GM18861 (cell line): ENCODE data around the gene GALNT17.
"Not testable (repeated sequence)": the region's sequence is repeated elsewhere in the genome, so short reads cannot be mapped to it uniquely, and the experiment has no call there.

Experiments used
- ATAC-seq: cut with Tn5 transposase; IDR thresholded peaks from one replicate; pipeline ENCODE4 v1.9.1; 2021; ENCODE audit not compliant: unreplicated experiment

The GALNT17 gene

GRCh38 chr7:71604818-71605414 lies 473.0 kb downstream of the GALNT17 start:
- no peak for ATAC-seq

GRCh38 chr7:71611986-71612385 lies 480.0 kb downstream of the GALNT17 start:
- ATAC-seq, result no peak

GRCh38 chr7:71612911-71613310 lies 481.0 kb downstream of the GALNT17 start:
- no peak for ATAC-seq

- ATAC-seq, result no peak
Measured at GRCh38 chr7:71613313-71613712, 481.4 kb downstream of the GALNT17 start.

GRCh38 chr7:71615017-71615416 lies 483.1 kb downstream of the GALNT17 start:
- ATAC-seq, result no peak

- ATAC-seq, result no peak
Measured at GRCh38 chr7:71616217-71616616, 484.3 kb downstream of the GALNT17 start.

- no peak for ATAC-seq
Measured at GRCh38 chr7:71618278-71618677, 486.3 kb downstream of the GALNT17 start.

GRCh38 chr7:71625545-71625944 lies 493.6 kb downstream of the GALNT17 start:
- ATAC-seq, result no peak

- no peak for ATAC-seq
Measured at GRCh38 chr7:71626206-71626605, 494.3 kb downstream of the GALNT17 start.

DNA sequence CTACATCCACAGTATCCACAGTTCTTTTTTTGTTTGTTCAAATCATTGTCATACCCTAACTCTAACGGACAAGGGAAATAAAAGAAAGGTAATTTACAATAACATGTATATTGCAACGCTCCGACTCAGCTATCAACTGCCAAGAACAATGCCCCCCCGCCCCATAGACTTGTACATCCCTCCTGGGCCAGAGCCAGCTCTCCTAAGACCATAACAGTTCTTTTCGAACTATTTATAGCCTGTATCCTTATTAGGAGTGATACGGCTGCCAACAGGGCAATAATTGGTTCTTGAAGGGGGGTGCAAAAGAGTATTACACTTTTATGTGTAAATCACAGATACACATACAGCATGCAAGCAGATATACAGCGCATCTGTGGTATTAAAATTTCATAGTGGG lies 495.7 kb downstream of the GALNT17 start:
- no peak for ATAC-seq

DNA sequence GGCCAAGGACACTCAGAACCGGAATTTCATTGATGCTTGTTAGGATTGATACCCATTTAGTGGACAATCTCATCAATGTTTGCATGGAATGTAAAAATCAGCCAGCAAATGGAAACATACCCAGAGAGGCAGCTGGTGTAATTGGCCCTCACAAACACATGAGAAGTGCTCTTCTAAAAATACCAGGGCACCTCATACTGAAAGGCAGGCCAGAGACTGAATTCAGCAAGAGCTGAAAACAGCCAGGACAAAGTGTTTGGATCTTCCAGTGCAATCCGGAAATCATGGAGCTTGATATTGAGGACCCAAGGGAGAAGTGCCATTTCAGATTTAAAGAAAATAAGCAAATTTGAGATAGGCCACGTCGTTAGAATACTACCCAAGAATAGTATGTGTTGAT lies 498.6 kb downstream of the GALNT17 start:
- ATAC-seq, result no peak

DNA sequence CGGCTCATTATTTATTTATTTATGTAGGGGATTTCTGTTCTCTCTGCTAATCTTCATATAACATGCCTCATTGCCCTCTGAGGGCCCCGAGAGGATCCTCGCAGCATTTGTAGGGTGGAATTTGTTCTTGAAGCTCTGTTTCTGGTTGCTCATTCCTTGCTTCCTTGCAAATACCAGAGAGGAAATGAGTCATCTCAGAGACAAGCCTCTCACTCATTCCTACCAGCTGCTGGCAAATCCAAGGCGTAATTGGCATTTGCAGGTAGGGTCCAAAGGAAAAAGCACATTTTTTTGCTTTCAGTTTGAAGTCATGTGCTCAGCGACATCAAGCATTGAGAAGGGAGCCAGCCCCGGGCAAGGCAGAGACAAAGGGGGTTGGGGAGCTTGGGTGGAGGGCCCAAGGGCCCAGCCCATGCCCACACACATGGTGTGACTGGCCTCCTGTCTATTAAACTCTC lies 501.6 kb downstream of the GALNT17 start:
- ATAC-seq, result no peak

GRCh38 chr7:71635849-71636248 lies 503.9 kb downstream of the GALNT17 start:
- ATAC-seq, result not testable (repeated sequence)

DNA sequence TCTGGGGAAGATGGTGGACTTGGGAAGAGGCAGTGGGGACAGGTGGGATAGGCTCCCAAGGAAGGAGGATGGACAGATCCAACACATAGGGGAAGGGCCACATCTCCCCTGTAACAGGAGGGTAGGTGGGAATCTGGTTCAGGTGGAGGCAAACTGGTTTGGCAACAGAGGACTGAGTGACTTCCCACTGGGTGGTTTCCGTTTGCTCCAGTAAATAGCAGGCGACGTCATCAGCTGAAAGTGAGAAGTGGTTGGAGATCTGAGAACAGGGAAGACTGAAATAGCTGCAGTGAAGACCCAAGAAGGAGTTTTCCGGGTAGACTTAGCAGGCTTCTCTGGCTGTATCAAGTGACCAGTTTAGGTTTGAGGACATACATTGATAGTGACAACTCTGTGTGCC lies 504.4 kb downstream of the GALNT17 start:
- ATAC-seq, result no peak

DNA sequence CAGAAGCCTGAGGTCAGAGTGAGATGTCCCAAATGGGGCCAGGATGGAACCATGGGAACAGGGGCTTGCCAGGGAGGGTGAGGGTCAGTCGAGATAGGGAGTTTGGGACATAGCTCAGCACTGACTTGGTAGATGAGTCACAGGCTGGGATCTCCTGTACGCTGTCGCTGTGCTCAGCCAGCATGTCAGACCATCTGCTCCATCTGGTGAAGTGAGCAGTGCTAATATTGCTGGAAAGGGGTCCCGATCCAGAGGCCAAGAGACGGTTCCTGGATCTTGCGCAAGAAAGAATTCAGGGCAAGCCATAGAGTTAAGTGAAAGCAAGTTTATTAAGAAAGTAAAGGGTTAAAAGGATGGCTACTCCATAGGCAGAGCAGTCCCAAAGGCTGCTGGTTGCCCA lies 505.6 kb downstream of the GALNT17 start:
- no peak for ATAC-seq

GRCh38 chr7:71638108-71638507 lies 506.2 kb downstream of the GALNT17 start:
- no peak for ATAC-seq

DNA sequence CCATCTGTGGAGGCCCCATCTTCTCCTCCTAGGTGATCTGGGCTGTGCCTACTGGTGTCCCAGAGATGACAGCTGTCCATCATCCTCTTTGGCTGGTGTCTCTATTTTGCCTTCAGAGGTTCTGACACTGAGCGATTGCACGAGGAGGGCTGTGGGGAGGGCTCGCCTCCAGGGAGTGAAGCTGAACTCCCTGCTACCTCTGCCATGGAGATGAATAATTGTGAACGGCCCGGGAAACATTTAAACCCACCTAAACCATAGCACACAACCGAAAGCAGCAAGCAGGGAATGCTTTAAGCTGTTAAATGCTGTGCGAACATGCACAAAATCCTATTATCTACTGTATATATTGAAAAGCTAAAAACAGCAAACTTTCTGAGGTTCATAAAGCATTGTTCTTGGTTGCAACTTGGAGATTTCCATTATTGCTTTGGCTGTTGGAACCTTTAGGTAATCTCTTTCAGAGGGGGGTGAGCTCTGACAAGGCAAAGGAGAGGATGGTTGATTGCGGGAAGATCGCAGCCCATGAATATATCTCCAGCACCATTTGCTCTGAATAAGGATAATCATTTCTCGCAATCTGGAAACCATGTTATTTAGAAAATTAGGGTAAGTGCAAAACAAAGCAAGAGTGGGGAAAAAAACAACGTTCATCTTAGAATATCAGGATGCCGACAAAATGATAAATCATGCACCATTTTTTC lies 507.6 kb downstream of the GALNT17 start:
- ATAC-seq, result no peak

GRCh38 chr7:71643031-71643430 lies 511.1 kb downstream of the GALNT17 start:
- not testable (repeated sequence) for ATAC-seq

GRCh38 chr7:71645836-71646235 lies 513.9 kb downstream of the GALNT17 start:
- ATAC-seq, result no peak

DNA sequence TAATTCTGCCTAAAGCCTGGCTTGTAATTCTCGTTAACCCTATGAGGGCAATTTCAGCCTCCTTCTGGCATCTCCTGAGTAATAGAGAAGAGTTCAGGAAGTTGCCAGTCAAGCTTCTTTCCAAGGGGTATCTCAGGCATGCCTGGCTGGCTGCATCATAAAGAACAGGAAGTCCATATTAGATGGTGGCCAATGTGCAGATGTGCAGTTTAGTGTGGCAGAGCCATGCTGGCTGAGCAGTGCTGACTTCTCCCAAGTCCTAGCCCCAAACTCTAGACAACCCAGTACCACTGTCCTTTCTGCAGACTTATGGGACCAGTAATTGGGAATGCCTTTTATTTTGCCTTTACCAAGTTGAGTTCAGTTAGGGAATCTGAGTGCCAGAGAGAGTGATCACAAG lies 517.9 kb downstream of the GALNT17 start:
- no peak for ATAC-seq

DNA sequence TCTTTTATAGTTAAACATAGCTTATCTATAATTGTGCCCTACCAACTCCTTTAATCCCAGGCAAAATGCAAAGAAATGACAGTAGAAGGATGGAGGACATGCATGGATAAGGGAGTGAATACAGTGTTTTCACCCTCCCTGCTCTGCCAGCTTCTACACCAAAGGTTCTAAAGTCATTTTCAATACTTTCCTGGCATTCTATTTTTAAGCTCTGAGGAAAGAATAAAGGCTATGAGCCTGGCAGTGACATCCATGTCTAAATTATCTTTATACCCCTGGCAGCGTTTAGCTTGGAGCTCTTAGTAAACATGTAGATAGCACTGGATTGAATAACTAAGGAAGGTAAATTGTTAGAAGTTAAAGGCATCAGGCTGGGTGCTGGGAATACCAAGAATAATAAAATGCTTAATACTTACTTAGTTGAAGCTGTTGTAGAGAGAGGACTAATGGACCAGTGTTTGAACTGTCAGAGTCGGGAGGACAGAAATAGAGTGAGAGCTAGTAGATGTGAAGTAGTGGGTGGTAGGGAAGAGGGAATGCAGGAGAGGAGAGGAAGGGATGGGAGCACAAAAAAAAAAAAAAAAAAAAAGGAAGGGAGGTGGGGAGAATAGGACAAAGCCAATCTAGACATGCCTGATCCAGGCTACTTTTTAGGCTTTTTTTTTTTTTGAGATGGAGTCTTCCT lies 518.9 kb downstream of the GALNT17 start:
- ATAC-seq, result no peak

DNA sequence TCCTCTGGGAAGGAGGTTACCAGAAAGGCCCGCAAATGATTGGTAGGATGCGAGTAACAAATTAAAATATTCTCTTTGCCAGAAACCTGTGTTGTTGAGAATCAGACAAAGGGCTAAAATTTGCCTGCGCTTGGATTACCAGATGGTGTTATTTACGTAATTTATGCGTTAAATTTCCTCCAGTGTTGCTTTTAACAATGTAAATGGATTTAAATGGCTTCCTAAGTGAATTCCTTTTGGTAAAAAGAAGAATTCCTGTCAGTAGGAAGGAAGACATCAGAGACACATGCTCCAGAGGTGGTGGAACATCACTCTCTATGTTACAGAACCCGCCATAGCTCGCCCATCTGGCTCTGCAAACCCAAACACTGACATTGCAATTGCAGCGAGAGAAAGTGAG lies 520.6 kb downstream of the GALNT17 start:
- no peak for ATAC-seq
